BE2C (cell line): ENCODE results near the gene IFITM5.
"Not testable (repeated sequence)": the region's sequence is repeated elsewhere in the genome, so short reads cannot be mapped to it uniquely, and the experiment has no call there.

Source experiments
- DNase-seq: peaks from one replicate; pipeline ENCODE4 v3.0.0-alpha.2; 2020
- H3K27me3 ChIP-seq: fragments of 250-450 bp; sonication (Bioruptor Pico); 2 replicates; pipeline ENCODE4 v1.5.1; 2020; ENCODE audit warnings: mild to moderate bottlenecking
- H3K36me3 ChIP-seq: fragments of 250-450 bp; sonication (Bioruptor Pico); 2 replicates; pipeline ENCODE4 v1.5.1; 2020; ENCODE audit warnings: mild to moderate bottlenecking
- H3K4me1 ChIP-seq: fragments of 250-450 bp; sonication (Bioruptor Pico); 2 replicates; pipeline ENCODE4 v1.5.1; 2020
- H3K4me3 ChIP-seq: 2 replicates; pipeline ENCODE4 v1.5.1; 2011; ENCODE audit warnings: low read depth, low read length
- H3K9me3 ChIP-seq: fragments of 250-450 bp; sonication (Bioruptor Pico); 2 replicates; pipeline ENCODE4 v1.5.1; 2020
- CTCF ChIP-seq: IDR thresholded peaks from 2 replicates; pipeline ENCODE4 v1.5.1; 2012; ENCODE audit warnings: mild to moderate bottlenecking, low read depth, low read length

The IFITM5 gene

GRCh38 chr11:272931-273198 is 26.5 kb downstream of the IFITM5 start:
- no peaks in the 10 kb centered on the region for H3K27me3 ChIP-seq
- DNase-seq = no peak
- no peak for TF ChIP-seq CTCF
- H3K4me1 ChIP-seq = no peaks in the 10 kb centered on the region
- no peak overlapping the region for H3K4me3 ChIP-seq
- no peaks in the 10 kb centered on the region for H3K36me3 ChIP-seq
- no peaks in the 10 kb centered on the region for H3K9me3 ChIP-seq

- H3K4me1 ChIP-seq = no peaks in the 10 kb centered on the region
- no peak for DNase-seq
Observed at GRCh38 chr11:272195-272930, 27.0 kb downstream of the IFITM5 start.

DNA sequence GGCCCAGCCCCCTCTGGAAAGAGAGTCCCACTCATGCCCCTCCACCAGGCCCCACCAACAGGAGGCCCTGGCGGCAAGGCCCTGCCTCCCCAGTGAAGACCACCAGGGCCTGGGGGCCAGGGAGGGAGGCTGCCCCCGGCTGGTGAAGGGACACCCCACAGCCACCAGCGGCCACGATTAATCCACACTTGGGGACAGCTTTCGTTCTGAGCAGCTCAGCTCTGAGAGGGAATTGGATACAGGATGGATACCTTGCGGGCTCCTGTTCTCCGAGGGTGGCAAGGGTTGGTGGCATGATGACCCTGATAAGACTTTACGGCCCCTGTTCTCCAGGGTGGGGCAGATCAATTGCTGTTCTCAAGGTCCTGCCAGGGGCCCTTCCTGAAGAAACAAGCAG is 28.0 kb downstream of the IFITM5 start:
- Histone ChIP-seq H3K4me3 (no peak overlapping the region), H3K4me1 (no peaks in the 10 kb centered on the region), H3K27me3 (no peaks in the 10 kb centered on the region), H3K9me3 (no peaks in the 10 kb centered on the region), H3K36me3 (no peaks in the 10 kb centered on the region)
- no peak for TF ChIP-seq CTCF
- DNase-seq = no peak

More at GRCh38 chr11:272195-272930, 27.0 kb downstream of the IFITM5 start:
- no peak overlapping the region for H3K4me3 ChIP-seq
- no peaks in the 10 kb centered on the region for H3K36me3 ChIP-seq
- TF ChIP-seq CTCF = no peak
- H3K27me3 ChIP-seq = no peaks in the 10 kb centered on the region
- H3K9me3 ChIP-seq = no peaks in the 10 kb centered on the region

DNA sequence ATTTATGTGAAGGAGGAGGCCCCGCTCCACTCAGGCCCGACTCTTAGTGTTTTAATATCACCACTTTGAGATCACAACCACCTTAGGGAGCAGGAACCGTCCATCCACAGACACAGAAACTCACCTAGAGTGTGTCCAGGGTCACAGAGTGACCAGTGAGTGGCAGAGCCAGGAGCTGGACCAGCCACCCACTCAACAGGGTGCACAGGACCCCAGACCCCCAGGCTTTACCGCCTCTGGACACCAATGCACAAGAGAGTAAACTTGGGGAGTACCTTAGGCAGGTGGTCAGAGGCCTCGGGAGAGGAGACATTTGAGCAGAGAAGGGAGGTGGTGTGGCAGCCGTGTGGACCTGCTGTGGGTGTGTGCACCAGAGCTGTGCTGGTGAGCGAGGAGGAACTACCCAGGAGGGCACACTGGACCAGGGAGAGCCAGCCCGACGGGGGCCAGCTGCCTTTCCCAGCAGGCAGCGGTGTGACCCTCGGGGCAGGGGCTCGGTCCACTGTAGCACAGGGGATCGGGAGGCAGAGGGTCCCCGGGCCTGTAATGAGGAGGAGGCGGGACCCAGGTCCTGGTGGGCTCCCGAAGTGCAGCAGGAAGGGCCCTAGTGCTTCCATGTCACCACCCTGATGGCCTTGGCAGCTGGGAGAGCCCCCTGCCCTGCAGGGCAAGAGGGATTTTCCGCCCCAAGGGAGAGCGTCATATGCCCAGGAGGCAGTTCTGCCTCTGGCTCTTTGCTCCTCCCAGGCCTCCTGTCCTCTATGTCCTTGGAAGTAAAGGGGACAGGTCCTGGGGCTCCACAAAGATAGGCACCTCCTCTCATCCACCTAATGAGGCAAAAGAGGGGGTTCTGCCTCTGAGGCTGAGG is 28.6 kb downstream of the IFITM5 start:
- Histone ChIP-seq H3K9me3 (no peaks in the 10 kb centered on the region), H3K36me3 (no peaks in the 10 kb centered on the region), H3K27me3 (no peaks in the 10 kb centered on the region), H3K4me3 (no peak overlapping the region), H3K4me1 (no peaks in the 10 kb centered on the region)
- DNase-seq = no peak
- TF ChIP-seq CTCF = no peak

DNA sequence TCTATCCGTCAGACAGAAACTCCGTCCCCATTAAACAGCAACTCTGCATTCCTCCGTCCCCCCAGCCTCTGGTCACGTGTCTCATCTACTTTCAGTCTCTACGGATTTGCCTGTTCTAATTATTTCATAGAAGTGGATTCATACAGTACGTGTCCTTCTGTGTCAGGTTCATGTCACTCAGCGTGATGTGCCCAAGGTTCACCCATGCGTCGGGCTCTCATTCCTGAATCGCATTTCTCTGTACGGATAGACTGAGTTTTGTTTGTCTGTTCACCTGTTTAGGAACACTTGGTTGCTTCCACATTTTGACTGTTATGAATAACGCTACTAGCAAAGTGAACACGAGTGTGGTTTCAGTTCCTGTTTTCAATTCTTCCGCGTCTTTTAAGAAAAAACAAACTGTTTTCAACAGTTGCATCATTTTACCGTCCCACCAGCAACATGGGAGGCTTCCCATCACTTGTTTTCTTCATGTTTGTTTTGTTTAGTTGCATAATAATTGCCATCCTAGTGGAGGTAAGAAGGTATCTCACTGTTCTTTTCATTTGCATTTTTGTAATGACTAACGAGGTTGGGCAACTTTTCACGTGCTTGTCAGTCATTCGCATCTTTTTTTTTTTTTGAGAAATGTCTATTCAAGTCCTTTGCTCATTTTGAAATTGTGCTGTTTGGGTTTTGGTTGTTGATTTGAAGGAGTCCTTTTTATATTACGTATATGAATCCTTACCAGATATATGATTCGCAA is 30.0 kb downstream of the IFITM5 start:
- H3K27me3 ChIP-seq = no peaks in the 10 kb centered on the region
- no peaks in the 10 kb centered on the region for H3K9me3 ChIP-seq
- no peak for TF ChIP-seq CTCF
- H3K36me3 ChIP-seq = no peaks in the 10 kb centered on the region
- H3K4me1 ChIP-seq = no peaks in the 10 kb centered on the region
- no peak overlapping the region for H3K4me3 ChIP-seq
- no peak for DNase-seq

- H3K9me3 ChIP-seq, DNase-seq, H3K27me3 ChIP-seq, H3K4me3 ChIP-seq, H3K36me3 ChIP-seq, H3K4me1 ChIP-seq: not testable (repeated sequence)
Observed at GRCh38 chr11:268716-269145, 30.6 kb downstream of the IFITM5 start.
